Measurements from ENCODE around the gene PNPLA7.

PNPLA7 gene

GRCh38 chr9:137435980-137436760, 114.0 kb downstream of the PNPLA7 start:
- no peak for TF ChIP-seq CTCF (IDR thresholded peaks at IDR 0.05)

GRCh38 chr9:137435381-137435891, 114.8 kb downstream of the PNPLA7 start:
- no peak for TF ChIP-seq CTCF (IDR thresholded peaks at IDR 0.05)

GRCh38 chr9:137434498-137435380, 115.5 kb downstream of the PNPLA7 start:
- TF ChIP-seq CTCF (IDR thresholded peaks at IDR 0.05) = no peak

- no peak for TF ChIP-seq CTCF (IDR thresholded peaks at IDR 0.05)
These were observed 116.2 kb downstream of the PNPLA7 start for GRCh38 chr9:137433916-137434431.

GRCh38 chr9:137433349-137433915, 116.8 kb downstream of the PNPLA7 start:
- no peak for TF ChIP-seq CTCF (IDR thresholded peaks at IDR 0.05)

- TF ChIP-seq CTCF (IDR thresholded peaks at IDR 0.05) = no peak
These were observed 117.4 kb downstream of the PNPLA7 start for GRCh38 chr9:137432687-137433348.
